Thoracic aorta (tissue), 2 donors: ENCODE measurements around the gene CRY1. TPM values are rescaled to one million over a fixed set of nuclear protein-coding genes. Genes with fewer than 3 reads are reported as not detected.
"Not testable (repeated sequence)": the region's sequence is repeated elsewhere in the genome, so short reads cannot be mapped to it uniquely, and the experiment has no call there.

Source experiments
- ATAC-seq: fragments of 150-250 bp; one replicate; pipeline ENCODE4 v1.8.0; 2017; ENCODE audit warnings: low read depth; ENCODE audit not compliant: insufficient number of reproducible peaks, low FRiP score
- DNase-seq: peaks from one replicate; pipeline ENCODE4 v3.0.0-alpha.2; 2020; ENCODE audit warnings: low spot score
- H3K27ac ChIP-seq, 2 donors: fragments of 200-600 bp; sonication (generic); 1 replicate in 1 of 2; 2 replicates in 1 of 2; pipeline ENCODE4 v1.5.1; 2016; ENCODE audit warnings: mild to moderate bottlenecking in 2 of 2, moderate library complexity in 2 of 2
- H3K27me3 ChIP-seq: fragments of 200-600 bp; sonication (generic); replicated peaks from 2 replicates; pipeline ENCODE4 v1.6.0; 2016; ENCODE audit warnings: mild to moderate bottlenecking; ENCODE audit not compliant: insufficient read depth
- H3K36me3 ChIP-seq: fragments of 200-600 bp; sonication (generic); one replicate; pipeline ENCODE4 v1.5.1; 2016
- H3K4me1 ChIP-seq, 2 donors: fragments of 200-600 bp; sonication (generic); 1 replicate in 1 of 2; 2 replicates in 1 of 2; pipeline versions ENCODE4 v1.5.1 to v1.6.0; 2016; ENCODE audit warnings: low read depth in 2 of 2, mild to moderate bottlenecking in 1 of 2; ENCODE audit not compliant: control insufficient read depth in 1 of 2
- H3K4me3 ChIP-seq: fragments of 200-600 bp; sonication (generic); 2 replicates; pipeline ENCODE4 v1.5.1; 2016; ENCODE audit warnings: mild to moderate bottlenecking
- H3K9me3 ChIP-seq: fragments of 200-600 bp; sonication (generic); 2 replicates; pipeline ENCODE4 v1.5.1; 2016
- total RNA-seq, 2 donors: library from RNA; depleted of rRNA; stranded (reverse); fragments of >200 nt; gene quantifications; one replicate each; pipeline versions ENCODE4 v1.1.0 to v1.2.3, GENCODE V29; 2016
- TF ChIP-seq, protein P1 (sequence below): fragments of 200-600 bp; sonication (generic); IDR thresholded peaks from one replicate; pipeline ENCODE4 v1.5.1; 2019; ENCODE audit warnings: antibody characterized with exemption

Gene CRY1
- total RNA-seq, 2 donors from 2014 or later = 24.8 to 40.6 TPM

DNA sequence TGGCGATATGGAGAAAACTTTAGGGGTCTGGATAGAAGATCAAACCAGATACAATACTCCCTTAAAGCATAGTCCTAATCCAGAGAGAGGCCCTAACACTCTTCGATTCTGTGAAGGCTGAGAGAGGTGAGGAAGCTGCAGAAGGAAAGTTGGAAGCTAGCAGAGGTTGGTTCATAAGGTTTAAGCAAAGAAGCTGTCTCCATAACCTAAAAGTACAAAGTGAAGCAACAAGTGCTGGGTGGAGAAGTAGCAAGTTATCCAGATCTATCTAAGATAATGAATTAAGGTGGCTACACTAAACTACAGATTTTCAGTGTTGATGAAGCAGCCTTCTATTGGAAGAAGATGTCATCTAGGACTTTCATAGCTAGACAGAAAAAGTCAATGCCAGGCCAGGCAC, 81.8 kb downstream of the CRY1 start:
- TF ChIP-seq, protein P1, sequence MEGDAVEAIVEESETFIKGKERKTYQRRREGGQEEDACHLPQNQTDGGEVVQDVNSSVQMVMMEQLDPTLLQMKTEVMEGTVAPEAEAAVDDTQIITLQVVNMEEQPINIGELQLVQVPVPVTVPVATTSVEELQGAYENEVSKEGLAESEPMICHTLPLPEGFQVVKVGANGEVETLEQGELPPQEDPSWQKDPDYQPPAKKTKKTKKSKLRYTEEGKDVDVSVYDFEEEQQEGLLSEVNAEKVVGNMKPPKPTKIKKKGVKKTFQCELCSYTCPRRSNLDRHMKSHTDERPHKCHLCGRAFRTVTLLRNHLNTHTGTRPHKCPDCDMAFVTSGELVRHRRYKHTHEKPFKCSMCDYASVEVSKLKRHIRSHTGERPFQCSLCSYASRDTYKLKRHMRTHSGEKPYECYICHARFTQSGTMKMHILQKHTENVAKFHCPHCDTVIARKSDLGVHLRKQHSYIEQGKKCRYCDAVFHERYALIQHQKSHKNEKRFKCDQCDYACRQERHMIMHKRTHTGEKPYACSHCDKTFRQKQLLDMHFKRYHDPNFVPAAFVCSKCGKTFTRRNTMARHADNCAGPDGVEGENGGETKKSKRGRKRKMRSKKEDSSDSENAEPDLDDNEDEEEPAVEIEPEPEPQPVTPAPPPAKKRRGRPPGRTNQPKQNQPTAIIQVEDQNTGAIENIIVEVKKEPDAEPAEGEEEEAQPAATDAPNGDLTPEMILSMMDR = no peak
- Histone ChIP-seq H3K27ac (no peak overlapping the region), H3K4me1 (no peaks in the 10 kb centered on the region), H3K27me3 (no peaks in the 10 kb centered on the region), H3K36me3 (no peaks in the 10 kb centered on the region), H3K9me3 (no peaks in the 10 kb centered on the region), H3K4me3 (no peak overlapping the region)
- DNase-seq = no peak
- ATAC-seq = no peak

DNA sequence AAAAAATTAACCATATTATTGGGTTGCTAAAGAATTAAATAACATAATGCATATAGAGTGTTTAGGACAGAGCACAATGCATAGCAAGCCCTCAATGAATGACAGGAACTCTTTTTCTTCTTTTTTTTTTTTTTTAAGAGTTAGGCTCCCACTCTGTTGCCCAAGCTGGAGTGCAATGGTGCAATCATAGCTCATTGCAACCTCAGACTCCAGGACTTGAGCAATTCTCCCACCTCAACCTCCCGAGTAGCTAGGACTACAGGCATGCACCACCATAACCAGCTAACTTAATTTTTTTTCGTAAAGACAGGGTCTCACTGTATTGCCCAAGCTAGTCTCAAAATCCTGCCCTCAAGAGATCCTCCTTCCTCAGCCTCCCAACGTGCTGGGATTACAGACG, 85.9 kb downstream of the CRY1 start:
- no peak overlapping the region for H3K4me3 ChIP-seq
- H3K27ac ChIP-seq = no peak overlapping the region
- ATAC-seq = no peak
- TF ChIP-seq, protein P1 = no peak
- no peaks in the 10 kb centered on the region for H3K27me3 ChIP-seq
- peaks cover 9 to 17% of the 10 kb centered on the region in 2 donors for H3K4me1 ChIP-seq
- DNase-seq = no peak
- H3K36me3 ChIP-seq = no peaks in the 10 kb centered on the region
- H3K9me3 ChIP-seq = no peaks in the 10 kb centered on the region

DNA sequence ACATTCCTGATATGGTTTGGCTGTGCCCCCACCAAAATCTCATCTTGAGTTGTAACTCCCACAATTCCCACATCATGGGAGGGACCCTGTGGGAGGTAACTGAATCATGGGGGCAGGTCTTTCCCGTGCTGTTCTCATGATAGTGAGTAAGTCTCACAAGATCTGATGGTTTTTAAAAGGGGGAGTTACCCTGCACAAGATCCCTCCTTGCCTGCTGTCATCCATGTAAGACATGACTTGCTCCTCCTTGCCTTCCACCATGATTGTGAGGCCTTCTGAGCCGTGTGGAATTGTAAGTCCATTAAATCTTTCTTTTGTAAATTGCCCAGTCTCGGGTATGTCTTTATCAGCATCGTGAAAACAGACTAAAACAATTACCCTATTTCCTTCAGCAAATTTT, 90.7 kb downstream of the CRY1 start:
- H3K27me3 ChIP-seq, H3K36me3 ChIP-seq, ATAC-seq, DNase-seq, H3K9me3 ChIP-seq, H3K27ac ChIP-seq, H3K4me3 ChIP-seq: not testable (repeated sequence)
- H3K4me1 ChIP-seq = peaks cover 9 to 17% of the 10 kb centered on the region in 2 donors

DNA sequence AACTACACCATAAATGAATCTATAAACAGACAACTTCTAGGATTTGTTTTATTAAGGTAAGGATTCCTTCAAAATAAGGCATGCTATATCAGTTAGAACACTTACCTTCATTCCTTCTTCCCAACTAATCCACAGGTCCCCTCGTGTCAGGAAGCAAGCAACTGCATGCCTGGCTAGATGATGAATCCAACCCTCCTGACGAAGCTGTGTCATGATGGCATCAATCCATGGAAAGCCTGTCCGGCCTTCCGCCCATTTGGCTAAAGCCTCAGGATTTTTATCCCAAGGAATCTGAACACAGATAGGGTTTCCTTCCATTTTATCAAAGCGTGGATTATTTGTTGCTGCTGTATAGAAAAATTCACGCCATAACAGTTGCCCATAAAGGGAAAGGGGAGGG, 93.9 kb downstream of the CRY1 start:
- Histone ChIP-seq H3K9me3 (no peaks in the 10 kb centered on the region), H3K27me3 (no peaks in the 10 kb centered on the region), H3K36me3 (peaks cover 5% of the 10 kb centered on the region), H3K27ac (no peak overlapping the region), H3K4me1 (peaks cover 0 to 4% of the 10 kb centered on the region in 2 donors), H3K4me3 (no peak overlapping the region)
- ATAC-seq (no peak), DNase-seq (no peak)
- TF ChIP-seq, protein P1 = no peak

DNA sequence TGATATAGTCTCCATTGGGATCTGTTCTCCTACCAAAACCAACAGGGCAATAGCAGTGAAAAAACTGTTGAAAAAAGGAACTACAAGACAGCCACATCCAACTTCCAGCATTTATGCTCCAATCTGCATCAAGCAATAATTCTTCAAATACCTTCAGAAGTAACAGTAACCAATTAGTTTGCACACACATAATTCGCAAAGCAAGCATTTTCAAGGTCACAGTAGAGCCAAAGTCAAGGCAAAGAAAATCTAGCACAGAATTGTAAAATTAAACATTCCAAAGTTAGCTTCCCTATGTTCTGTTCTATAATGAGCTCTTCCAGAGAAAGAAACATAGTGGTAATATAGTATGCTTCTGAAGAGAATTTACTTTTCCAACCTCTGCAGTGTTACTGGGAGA, 95.4 kb downstream of the CRY1 start:
- ATAC-seq (no peak), DNase-seq (no peak)
- Histone ChIP-seq H3K27ac (no peak overlapping the region), H3K9me3 (no peaks in the 10 kb centered on the region), H3K27me3 (no peaks in the 10 kb centered on the region), H3K4me1 (peaks cover 0 to 4% of the 10 kb centered on the region in 2 donors), H3K4me3 (no peak overlapping the region), H3K36me3 (peaks cover 5% of the 10 kb centered on the region)
- TF ChIP-seq, protein P1 = no peak

DNA sequence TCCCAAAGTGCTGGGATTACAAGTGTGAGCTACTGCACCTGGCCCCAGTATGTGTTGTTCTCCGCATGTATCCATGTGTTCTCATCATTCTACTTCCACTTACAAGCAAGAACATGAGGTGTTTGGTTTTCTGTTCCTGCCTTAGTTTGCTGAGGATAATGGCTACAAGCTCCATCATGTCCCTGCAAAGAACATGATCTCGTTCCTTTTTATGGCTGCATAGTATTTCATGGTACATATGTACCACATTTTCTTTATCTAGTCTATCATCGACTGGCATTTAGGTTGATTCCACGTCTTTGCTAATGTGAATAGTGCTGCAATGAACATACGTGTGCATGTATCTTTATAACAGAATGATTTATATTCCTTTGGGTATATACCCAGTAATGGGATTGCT, 97.2 kb downstream of the CRY1 start:
- not testable (repeated sequence) for H3K27ac ChIP-seq, DNase-seq, H3K4me1 ChIP-seq, H3K9me3 ChIP-seq, H3K36me3 ChIP-seq, H3K4me3 ChIP-seq, H3K27me3 ChIP-seq, ATAC-seq
